GM21825 (cell line): ENCODE results near the gene MC1R.

Experiments
- ATAC-seq: cut with Tn5 transposase; IDR thresholded peaks from one replicate; pipeline ENCODE4 v1.9.1; 2021; ENCODE audit warnings: mild to moderate bottlenecking, moderate library complexity; ENCODE audit not compliant: unreplicated experiment

The MC1R gene

DNA sequence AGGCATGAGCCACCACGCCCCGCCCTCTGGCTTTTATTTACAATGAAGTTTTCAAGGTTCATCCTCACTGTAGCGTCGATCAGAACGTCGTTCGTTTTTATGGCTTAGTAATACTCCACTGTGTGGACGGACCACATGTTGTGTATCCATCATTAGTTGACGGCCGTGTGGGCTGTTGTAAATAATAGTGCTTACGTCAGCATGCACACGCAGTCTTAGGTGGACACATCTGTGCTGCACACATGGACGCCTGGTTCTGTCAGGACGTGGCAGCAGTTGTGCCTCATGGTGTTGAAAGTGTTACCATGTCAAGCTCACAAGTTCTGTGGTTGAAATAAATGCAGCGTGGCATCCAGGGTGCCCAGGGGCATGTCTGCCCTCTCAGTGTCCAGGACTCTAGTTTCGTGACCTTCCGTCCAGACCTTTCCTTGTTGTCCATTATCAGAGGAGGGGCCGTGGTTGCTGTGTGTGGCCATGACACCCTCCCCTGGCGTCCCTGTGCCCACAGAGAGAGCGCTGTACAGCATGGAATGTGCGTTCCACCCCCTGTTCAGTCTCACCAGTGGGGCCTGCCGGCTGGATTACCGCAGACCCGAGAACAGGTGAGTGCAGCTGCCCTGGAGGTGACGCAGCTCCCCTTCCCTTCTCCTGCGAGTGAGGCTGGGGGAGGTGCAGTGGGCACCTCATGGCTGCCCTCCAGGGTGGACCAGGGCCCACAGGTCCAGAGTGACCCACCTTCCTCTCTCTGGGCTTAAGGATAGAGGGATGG is 23.0 kb upstream of the MC1R start:
- no peak for ATAC-seq

DNA sequence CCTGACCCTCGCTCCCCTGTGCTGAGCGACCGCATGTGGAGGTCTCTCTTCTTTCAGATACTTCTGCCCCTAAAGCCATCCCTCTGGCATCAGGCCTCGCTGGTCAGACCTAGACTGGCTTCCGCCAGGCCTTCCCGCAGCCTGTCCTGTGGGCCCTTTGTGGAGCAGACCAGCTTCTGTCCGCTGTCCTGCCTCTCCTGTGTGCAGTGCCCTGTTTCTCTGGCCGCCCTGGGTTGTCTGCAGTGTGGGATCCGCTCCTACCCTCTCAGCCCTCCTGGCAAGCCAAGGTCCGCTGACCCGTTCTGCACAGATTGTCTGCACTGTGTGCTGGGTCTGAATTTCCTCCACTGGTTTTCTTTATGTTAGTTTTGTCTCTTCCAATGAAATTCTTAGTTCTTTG is 21.5 kb upstream of the MC1R start:
- no peak for ATAC-seq

DNA sequence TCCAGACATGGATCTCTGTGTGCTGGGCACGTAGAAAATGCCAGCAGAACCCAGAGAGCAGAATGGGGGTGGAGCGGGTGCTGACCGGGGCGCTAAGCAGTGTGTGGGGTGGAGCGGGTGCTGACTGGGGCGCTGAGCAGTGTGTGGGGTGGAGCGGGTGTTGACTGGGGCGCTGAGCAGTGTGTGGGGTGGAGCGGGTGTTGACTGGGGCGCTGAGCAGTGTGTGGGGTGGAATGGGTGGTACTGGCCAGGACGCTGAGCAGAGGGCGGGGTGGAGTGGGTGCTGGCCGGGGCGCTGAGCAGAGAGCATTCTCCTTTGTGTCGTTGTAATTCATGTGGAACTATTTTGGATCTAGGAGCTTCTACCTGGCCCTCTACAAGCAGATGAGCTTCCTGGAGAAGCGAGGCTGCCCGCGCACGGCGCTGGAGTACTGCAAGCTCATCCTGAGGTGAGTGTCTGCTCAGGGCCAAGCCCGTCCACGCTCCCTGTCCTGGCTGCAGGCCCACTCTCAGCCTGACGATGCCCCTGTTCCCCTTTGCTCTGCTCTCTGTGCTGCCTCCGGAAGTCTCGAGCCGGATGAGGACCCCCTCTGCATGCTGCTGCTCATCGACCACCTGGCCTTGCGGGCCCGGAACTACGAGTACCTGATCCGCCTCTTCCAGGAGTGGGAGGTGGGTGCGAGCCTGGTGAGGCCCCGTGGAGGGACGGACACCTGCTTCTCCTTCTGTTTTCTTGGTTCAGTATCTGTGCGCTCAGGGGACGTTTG is 20.3 kb upstream of the MC1R start:
- ATAC-seq, result no peak

DNA sequence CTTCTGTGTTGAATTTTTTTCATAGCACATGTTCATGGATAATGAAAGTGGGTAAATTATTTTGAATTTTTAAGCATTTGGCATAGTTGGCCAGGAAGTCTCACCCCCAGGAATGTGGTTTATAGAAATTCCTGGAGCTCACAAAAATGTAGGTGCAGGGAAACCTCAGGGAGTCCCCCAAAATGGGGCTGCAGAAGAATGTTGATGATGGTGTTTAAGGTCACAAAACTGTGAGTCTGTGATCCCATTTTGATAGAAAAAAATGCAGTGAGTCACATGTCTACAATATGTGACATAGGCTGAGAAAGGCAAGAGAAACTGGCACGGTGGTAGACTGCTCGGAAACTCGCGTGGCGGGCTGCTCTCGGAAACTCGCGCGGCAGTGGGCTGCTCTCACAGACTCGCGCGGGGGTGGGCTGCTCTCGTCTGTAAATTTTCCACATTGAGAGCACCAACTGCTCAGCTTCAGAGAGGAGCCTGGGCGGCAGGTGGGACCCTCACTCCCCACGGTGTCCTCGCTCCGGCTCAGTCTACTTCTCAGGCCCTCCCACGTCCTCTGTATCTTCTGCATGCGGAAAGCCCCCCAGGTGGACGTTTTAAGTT is 18.7 kb upstream of the MC1R start:
- no peak for ATAC-seq

DNA sequence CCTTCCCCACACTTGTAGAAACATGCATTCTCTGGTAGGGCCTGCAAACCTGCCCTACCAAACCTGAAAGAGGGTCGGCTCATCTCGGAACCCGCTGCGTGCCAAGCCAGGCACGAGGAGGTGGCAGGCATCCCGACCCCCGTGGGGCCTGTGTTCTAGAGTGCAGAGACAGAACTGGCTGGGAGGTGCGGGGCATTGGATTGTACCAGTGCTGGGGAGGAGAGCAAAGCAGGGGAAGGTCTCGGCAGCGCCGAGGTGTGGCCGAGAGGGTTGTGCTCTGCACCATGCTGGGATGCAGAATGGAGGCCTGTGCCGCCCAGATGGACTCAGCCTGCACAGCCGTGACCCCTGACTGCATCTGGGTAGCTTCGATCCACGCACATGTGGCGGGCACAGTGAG is 17.8 kb upstream of the MC1R start:
- no peak for ATAC-seq

DNA sequence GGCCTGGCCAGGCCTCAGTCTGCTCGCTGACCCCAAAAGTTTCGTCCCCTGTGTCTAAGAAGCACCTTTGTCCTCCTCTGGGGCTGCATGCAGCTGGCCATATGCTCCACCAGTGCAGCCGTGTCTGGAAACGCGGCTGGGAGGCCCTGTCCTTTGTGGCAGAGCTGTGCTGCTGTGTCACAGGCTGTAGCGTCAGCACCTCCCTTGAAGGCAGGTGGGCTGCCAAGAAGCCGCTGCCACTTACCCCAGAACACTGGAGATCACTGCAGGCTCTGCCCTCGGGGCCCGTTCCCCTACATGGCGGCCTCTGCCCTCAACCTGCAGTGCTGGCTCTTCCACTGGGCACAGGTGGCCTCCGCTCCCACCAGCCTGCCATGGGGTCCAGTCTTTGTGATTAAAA is 15.7 kb upstream of the MC1R start:
- no peak for ATAC-seq

DNA sequence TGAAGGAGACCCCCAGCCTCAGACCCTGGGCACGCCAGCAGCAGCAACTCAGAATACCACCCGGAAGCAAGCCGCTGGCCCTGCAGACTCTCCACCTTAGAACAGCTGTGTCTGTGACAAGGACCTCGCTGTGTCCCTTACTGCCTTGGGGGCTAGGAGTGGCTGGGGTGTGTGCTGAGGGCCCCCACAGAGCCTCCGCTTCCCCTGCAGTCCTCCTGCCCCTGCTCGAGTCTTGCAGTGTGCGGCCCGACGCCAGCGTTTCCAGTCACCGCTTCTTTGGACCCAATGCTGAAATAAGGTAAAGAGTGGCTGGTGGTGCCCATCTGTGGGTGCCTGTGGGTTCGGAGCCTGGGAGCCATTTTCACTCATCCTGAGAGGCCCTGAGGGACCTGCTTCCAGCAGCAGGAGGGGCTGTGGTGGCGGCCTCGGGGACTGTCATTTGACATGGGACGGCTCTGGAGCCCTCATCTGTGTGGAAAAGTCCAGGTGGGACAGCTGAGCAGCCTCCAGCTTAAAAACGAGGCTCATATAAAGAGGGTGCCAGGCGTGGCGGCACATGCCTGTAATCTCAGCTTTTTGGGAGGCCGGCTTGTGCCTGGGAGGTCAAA is 14.7 kb upstream of the MC1R start:
- ATAC-seq, result no peak

DNA sequence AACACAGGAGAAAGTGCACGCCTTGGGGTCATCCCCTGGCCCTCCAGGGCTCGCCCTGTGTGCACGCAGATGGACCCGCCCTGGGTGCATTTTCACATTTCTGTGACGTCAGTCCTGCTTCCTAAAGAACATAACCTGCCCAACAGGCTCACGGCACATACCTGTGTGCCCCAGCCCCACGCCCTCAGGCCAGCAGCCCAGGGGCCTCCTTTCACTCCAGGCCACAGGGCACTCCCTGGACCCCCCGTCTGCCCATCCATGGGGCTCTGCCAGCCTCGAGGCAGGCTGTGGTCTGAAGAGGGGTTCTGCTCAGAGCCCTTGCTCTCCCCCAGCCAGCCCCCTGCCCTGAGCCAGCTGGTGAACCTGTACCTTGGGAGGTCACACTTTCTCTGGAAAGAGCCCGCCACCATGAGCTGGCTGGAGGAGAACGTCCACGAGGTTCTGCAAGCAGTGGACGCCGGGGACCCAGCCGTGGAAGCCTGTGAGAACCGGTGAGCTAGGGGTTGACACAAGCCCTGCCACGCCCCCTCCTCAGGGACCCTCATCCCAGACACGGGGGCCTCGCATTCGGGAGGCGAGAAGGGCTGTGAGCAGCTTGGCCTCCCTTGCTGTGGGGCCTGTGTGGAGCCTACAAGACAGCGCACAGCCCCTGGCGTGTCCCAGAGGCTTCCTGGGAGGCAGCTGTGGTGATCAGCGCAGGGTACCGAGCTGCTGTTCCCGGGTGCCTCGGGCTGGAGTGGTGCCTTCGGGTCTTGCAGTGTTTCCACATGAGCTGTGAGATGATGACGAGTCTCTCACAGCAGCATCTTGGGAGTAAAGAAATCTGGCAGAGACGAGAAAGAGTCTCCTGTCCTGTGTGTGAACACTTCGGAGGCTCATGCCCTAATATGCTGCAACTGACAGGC is 13.8 kb upstream of the MC1R start:
- no peak for ATAC-seq

DNA sequence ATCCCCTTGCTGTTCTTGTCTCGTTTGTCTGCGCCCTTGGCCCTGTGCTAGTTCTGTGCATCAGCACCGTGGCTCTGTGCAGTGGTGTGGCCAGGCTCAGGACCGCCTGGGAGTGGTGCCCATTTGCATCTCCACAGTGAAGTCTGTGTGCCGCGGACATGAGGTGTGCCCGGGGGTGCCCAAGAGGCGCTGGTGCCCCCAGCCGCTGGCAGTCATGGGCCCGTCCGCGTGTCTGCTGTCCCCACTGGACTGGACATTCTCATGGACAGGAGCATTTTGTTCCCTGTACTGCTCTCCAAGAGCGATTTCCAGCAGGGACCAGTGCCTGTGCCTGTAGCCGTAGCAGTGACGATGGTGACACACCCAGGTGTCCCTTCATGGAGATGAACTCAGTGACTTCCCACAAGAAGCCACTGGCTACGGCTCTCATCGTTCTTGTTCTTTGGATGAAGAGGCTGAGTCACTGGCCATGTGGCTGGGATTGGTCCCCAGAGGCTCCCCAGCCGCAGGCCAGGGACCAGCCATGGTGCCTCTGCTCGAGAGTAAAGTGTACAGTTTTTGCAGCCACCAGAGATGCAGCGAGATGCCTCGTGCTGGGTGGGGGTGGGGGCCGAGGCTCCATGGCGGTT is 13.0 kb upstream of the MC1R start:
- ATAC-seq, result no peak

DNA sequence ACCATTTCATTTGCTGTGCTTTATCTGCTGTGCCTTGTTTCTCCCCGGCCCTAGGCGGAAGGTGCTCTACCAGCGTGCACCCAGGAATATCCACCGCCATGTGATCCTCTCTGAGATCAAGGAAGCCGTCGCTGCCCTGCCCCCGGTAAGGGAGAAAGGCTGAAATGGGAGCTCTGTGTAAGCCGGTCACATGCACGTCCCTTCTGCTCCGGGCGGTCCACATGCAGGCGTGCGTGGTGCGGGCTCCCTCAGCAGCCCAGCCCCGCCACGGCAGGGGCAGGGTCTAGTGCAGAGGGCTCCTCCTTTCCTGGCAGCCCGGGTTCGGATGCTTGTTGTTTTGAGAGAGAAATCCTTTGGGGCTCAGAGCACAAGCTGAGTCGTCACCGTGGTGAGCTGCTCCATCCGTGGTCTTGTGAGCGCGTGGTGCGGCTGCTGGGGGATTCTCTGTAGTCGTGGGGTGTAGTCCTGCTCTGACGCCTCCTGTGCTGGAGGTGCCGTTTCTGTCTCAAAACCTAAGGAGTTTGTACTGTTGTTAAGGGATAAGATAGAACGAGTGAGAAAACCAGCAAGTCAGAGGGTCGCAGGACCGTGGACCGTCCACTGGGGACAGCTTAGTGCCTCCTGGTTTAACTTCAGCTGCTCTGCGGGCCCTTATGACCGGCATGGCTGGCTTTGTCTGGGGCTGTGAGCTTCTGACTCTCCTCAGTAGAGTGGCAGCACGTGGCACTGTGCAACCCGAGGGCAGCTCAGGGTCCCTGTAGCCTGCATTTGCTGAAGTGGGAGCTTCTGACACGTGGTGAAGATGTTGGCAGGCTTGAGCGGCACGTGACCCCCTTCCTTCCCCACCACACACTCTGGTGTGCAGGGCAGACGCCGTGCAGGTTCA is 12.3 kb upstream of the MC1R start:
- ATAC-seq, result no peak

DNA sequence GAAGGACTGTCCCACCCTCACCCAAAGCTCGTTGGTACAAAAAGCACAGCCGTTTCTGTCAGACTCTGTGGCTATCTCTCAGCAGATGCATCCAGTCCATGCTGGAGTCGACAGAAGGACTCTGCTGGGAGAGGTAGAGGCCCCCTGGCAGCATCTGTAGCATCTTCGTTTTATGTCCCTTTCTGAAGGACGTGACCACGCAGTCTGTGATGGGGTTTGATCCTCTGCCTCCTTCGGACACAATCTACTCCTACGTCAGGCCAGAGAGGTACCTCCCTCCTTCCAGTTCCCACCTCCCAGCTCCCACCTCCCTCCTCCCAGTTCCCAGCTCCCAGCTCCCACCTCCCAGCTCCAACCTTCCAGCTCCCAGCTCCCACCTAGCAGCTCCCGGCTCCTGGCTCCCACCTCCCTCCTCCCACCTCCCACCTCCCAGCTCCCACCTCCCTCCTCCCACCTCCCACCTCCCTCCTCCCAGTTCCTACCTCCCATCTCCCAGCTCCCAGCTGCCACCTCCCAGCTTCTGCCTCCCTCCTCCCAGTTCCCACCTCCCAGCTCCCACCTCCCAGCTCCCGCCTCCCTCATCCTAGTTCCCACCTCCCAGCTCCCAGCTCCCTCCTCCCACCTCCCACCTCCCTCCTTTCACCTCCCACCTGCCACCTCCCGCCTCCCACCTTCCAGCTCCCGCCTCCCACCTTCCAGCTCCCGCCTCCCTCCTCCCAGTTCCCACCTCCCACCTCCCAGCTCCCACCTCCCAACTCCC is 11.4 kb upstream of the MC1R start:
- ATAC-seq, result no peak

DNA sequence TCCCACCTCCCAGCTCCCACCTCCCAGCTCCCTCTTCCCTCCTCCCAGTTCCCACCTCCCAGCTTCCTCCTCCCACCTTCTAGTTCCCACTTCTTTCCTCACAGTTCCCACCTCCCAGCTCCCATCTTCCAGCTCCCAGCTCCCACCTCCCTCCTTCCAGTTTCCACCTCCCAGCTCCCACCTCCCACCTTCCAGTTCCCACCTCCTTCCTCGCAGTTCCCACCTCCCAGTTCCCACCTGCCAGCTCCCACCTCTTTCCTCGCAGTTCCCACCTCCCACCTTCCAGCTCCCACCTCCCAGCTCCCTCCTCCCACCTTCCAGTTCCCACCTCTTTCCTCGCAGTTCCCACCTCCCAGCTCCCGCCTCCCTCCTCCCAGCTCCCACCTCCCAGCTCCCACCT is 10.4 kb upstream of the MC1R start:
- no peak for ATAC-seq

DNA sequence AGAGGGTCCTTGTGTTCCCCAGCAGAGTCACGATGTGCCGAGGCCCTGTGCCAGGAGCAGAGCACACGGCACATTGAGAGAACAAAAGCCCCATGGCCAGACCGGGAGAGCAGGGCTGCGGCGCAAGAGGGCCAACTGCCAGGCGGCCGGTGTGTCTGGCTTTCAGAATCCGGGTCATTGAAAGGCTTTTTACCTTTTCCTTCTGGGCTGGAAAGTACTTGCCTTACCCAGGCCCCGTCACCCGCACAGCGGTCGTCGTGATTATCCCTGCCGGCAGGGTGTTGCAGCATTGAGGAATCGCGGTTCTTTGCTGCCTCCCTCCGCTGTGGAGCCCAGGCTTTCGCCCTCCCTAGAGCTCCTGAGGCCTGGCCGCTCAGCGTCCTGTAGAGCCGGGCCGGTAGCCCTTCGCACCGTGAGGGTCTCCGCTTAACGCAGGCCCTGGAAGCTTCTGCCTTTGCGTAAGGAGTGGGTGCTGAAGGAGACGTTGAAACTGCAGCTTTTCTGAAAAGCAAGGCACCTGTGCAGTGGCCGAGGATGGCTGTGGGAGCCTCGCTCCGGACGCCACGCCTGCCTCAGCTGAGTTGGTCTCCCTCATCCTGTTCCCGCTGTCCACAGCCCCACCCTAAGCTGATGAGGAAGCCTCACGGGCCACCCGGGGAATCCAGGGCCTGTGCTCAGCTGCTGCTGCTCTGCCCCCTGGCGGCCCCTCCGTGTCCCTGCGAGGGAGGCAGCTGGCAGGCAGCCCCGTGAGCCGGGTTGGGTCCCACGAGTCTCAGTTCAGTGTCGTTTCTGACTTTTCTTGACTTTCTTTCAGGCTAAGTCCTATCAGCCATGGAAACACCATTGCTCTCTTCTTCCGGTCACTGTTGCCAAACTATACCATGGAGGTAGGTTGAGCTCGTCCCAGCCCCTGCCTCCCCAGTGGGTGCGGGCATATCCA is 8.6 kb upstream of the MC1R start:
- no peak for ATAC-seq

DNA sequence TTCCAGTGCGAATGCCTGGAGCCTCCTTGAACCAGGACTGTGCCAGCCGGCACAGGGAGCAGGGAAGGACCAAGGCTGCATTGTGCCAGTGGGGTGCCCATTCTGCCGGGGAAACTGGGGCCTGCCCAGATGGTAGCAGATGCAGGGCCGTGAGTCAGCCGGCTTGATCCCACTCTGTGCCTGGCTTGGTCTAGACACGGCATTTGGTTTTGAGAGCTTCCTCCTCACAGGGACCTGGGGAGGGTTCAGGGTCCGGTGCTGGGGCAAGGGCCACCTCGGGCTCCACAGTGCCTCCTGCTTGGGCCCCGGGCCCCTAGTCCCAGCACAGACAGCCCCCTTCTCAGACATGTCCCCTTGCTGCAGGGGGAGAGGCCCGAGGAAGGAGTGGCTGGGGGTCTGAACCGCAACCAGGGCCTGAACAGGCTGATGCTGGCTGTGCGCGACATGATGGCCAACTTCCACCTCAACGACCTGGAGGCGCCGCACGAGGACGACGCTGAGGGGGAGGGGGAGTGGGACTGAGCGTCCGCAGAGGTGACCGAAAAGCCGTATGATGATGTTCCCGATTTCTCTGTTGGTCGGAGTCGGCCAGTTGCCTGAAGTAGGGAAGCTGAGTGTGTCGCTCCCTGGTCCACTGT is 7.8 kb upstream of the MC1R start:
- no peak for ATAC-seq

DNA sequence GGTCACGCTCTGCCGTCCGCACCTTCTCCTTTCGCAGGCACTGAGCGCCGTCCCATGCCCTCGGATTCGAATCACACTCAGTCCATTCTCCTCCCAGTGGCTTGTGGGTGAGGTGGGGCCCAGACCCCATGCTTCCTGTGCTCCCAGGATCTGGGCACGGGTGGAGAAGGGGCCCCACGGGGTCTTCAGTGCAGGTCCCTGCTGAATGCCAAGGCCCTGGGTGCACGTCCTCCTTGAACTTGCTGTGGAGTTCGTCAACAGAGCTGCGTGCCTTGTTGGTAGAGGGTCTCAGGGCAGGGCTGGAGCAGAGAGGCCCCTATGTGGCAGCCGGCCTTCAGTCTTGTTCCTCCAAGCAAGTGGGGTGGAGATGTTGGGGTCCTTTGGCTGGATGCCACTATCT is 7.3 kb upstream of the MC1R start:
- no peak for ATAC-seq

DNA sequence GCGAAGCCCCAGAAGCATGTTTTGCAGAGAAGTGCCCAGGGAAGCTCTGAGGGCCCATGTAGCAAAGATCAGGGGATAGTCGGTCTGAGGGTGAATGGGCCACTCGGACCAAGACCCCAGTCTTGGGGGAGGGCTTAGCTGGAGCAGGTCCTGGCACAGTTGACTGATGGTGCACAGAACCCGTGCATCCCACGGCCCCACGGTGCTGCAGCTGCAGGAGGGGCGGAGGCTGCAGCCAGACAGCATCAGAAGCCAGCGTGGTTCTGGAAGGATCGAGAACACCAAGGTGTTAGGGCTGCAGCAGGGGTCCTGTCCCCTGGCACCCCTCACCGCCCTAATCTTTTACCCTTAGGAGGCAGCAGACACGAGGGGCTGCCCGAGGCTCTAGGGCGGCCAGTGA is 6.5 kb upstream of the MC1R start:
- no peak for ATAC-seq

DNA sequence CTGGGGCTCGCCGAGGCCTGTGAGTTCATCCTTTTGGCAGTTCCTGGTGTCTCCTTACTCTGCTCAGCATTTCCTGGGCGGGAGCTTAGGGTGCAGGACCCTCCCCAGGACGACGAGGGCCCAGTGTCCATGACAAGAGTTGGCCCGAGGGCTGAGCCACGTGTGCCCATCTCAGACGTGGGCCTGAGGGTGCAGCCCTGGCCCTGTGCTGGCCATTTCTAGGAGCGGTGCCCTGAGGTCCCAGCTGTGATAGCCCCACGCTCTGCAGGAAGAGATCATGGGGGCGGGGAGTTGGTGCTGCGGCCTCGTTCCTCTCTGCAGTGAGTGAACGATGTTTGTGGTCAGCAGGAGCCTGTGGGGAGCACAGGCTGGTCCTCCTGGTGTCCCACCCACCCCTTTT is 6.0 kb upstream of the MC1R start:
- no peak for ATAC-seq
